Hepatocyte (in vitro differentiated cells): ENCODE data around the gene SCIN. TPM values are rescaled to one million over a fixed set of nuclear protein-coding genes. Genes with fewer than 3 reads are reported as not detected.
"Not testable (repeated sequence)": the region's sequence is repeated elsewhere in the genome, so short reads cannot be mapped to it uniquely, and the experiment has no call there.

ENCODE experiments used
- DNase-seq: peaks from one replicate; pipeline ENCODE4 v3.0.0-alpha.2; 2016; ENCODE audit warnings: low spot score
- H2AFZ ChIP-seq: fragments of 200-600 bp; sonication (generic); 2 replicates; pipeline ENCODE4 v1.6.0; 2016; ENCODE audit warnings: antibody characterized with exemption, mild to moderate bottlenecking
- H3K27ac ChIP-seq: fragments of 200-600 bp; sonication (generic); 2 replicates; pipeline ENCODE4 v1.5.1; 2016; ENCODE audit warnings: mild to moderate bottlenecking
- H3K27me3 ChIP-seq: fragments of 200-600 bp; sonication (generic); 2 replicates; pipeline ENCODE4 v1.6.1; 2016
- H3K36me3 ChIP-seq: fragments of 200-600 bp; sonication (generic); replicated peaks from 2 replicates; pipeline ENCODE4 v1.5.1; 2016; ENCODE audit warnings: low read depth; ENCODE audit not compliant: insufficient read depth
- H3K4me1 ChIP-seq: fragments of 200-600 bp; sonication (generic); 2 replicates; pipeline ENCODE4 v1.5.1; 2016; ENCODE audit warnings: mild to moderate bottlenecking, moderate library complexity; ENCODE audit not compliant: insufficient read depth
- H3K4me2 ChIP-seq: fragments of 200-600 bp; sonication (generic); 2 replicates; pipeline ENCODE4 v1.6.0; 2016
- H3K4me3 ChIP-seq: fragments of 200-600 bp; sonication (generic); 2 replicates; pipeline ENCODE4 v1.5.1; 2016; ENCODE audit warnings: mild to moderate bottlenecking
- H3K79me2 ChIP-seq: fragments of 200-600 bp; sonication (generic); 2 replicates; pipeline ENCODE4 v1.6.0; 2017; ENCODE audit warnings: mild to moderate bottlenecking
- H3K9me2 ChIP-seq: fragments of 200-600 bp; sonication (generic); replicated peaks from 2 replicates; pipeline ENCODE4 v1.6.0; 2017; ENCODE audit warnings: mild to moderate bottlenecking; ENCODE audit not compliant: insufficient read depth
- H3K9me3 ChIP-seq: fragments of 200-600 bp; sonication (generic); 2 replicates; pipeline ENCODE4 v1.5.1; 2016; ENCODE audit warnings: low read depth, mild to moderate bottlenecking
- H4K20me1 ChIP-seq: fragments of 200-600 bp; sonication (generic); 2 replicates; pipeline ENCODE4 v1.6.0; 2016; ENCODE audit warnings: mild to moderate bottlenecking; ENCODE audit not compliant: insufficient read depth, poor library complexity, severe bottlenecking
- CTCF ChIP-seq: fragments of 200-600 bp; sonication (generic); IDR thresholded peaks from 2 replicates; pipeline ENCODE4 v1.5.1; 2016; ENCODE audit warnings: antibody characterized with exemption, mild to moderate bottlenecking; ENCODE audit not compliant: poor library complexity
- EZH2 ChIP-seq: fragments of 200-600 bp; sonication (generic); IDR thresholded peaks from 2 replicates; pipeline ENCODE4 v1.6.1; 2016; ENCODE audit warnings: antibody characterized with exemption, mild to moderate bottlenecking, borderline replicate concordance
- EZH2phosphoT487 ChIP-seq: fragments of 200-600 bp; sonication (generic); IDR thresholded peaks from one replicate; pipeline ENCODE4 v1.6.1; 2018; ENCODE audit warnings: antibody characterized with exemption, mild to moderate bottlenecking, low read depth, moderate library complexity; ENCODE audit not compliant: unreplicated experiment, severe bottlenecking
- WGBS: methylation state at CpG from one replicate; pipeline ENCODE4 v1.1.6; 2016; ENCODE audit warnings: low lambda C conversion rate; ENCODE audit errors: missing lambda C conversion rate; 5-methylcytosine and 5-hydroxymethylcytosine counted together
- polyA plus RNA-seq: library from polyadenylated mRNA; unstranded; fragments of >200 nt; fragmentation: Nextera tagmentation; extraction: Ambion mirVana; gene quantifications from 2 replicates; pipeline ENCODE4 v1.2.1, GENCODE V29; 2016
- total RNA-seq: library from RNA; depleted of rRNA; stranded (reverse); fragments of >200 nt; gene quantifications from 2 replicates; pipeline ENCODE4 v1.2.3, GENCODE V29; 2014

SCIN gene
- total and polyA plus RNA-seq, 2 experiments from 2014 or later, result 6.3 to 6.7 TPM

DNA sequence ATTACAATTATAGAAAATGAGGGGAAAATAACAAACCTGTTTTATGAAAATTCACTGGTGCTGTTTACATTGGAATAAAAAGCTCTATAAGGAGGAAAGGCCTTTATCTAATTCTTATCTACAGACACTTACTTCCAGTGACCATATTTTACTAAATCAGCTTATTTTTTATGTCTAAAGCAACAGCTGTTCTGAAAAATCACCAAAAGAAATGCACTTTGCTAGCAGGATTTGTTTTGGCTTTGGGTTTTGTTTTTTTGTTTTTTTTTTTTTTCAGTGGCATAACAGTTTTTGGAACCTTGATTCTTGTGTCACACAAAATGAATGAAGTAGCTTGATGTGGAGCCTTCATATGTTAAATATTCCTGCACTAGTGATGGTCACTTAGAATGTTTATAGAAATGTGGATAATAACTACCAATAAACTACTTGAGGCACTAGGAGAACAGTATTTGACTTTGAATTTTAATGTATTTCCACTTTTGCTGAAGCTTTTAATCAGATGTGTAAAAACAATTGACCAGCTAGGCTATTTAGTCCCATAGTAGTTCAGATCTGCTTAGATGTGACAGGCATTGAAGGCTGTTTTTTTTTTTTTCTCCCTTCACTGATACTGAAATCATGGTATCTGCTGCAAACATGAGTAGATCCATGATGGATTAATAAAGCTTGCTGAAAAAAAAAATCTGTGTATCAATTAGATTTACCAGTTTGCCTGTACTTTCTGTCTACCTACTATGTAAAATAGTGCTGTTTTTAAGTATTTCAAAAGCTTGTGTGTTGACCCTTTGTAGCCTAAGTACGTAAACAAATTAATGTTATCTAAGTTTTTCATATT, 119.7 kb downstream of the SCIN start:
- peak overlapping the region; percentile 83 for H3K4me2 ChIP-seq
- H3K4me3 ChIP-seq, result peak overlapping the region; percentile 52
- H2AFZ ChIP-seq, result no peak overlapping the region
- no peaks in the 10 kb centered on the region for H3K4me1 ChIP-seq
- DNase-seq, result no peak
- peaks cover 69% of the 10 kb centered on the region for H3K79me2 ChIP-seq
- no peaks in the 10 kb centered on the region for H3K9me3 ChIP-seq
- H3K36me3 ChIP-seq, result no peaks in the 10 kb centered on the region
- WGBS, result 93% methylated on average over 1 of the region's 1 CpG
- no peak overlapping the region for H3K27ac ChIP-seq
- TF ChIP-seq CTCF, result no peak
- TF ChIP-seq EZH2, result no peak
- no peak for TF ChIP-seq EZH2phosphoT487
- H3K27me3 ChIP-seq, result no peaks in the 10 kb centered on the region
- H3K9me2 ChIP-seq, result no peaks in the 10 kb centered on the region
- peaks cover 20% of the 10 kb centered on the region for H4K20me1 ChIP-seq

DNA sequence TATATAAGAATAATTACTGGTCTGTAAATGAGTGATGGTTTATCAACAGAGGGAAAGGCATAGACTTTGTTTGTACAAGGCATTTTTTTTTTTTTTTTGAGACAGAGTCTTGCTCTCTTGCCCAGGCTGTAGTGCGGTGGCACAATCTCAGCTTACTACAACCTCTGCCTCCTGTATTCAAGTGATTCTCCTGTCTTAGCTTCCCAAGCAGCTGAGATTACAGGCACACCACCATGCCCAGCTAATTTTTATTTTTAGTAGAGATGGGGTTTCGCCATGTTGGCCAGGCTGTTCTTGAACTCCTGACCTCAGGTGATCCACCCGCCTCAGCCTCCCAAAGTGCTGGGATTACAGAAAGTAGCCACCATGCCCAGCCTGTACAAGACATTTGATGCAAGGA, 120.9 kb downstream of the SCIN start:
- H3K4me1 ChIP-seq, H3K36me3 ChIP-seq, H3K27ac ChIP-seq, H3K4me3 ChIP-seq, H3K27me3 ChIP-seq, H3K9me2 ChIP-seq, H2AFZ ChIP-seq, DNase-seq, H3K9me3 ChIP-seq: not testable (repeated sequence)
- H4K20me1 ChIP-seq, result peaks cover 20% of the 10 kb centered on the region
- H3K4me2 ChIP-seq, result peak overlapping the region; percentile 83
- WGBS, result 96% methylated on average over 3 of the region's 3 CpGs
- peaks cover 69% of the 10 kb centered on the region for H3K79me2 ChIP-seq

- Histone ChIP-seq H3K4me1 (no peaks in the 10 kb centered on the region), H3K9me3 (no peaks in the 10 kb centered on the region), H3K4me2 (no peak overlapping the region), H3K9me2 (no peaks in the 10 kb centered on the region), H3K4me3 (no peak overlapping the region), H3K79me2 (peaks cover 69% of the 10 kb centered on the region), H3K36me3 (no peaks in the 10 kb centered on the region), H4K20me1 (peaks cover 20% of the 10 kb centered on the region), H2AFZ (no peak overlapping the region), H3K27ac (no peak overlapping the region), H3K27me3 (no peaks in the 10 kb centered on the region)
- no peak for DNase-seq
- TF ChIP-seq EZH2phosphoT487 (no peak), EZH2 (no peak), CTCF (no peak)
- WGBS, result 84% methylated on average over 1 of the region's 1 CpG
Observed at GRCh38 chr7:12692035-12692434, 121.5 kb downstream of the SCIN start.

DNA sequence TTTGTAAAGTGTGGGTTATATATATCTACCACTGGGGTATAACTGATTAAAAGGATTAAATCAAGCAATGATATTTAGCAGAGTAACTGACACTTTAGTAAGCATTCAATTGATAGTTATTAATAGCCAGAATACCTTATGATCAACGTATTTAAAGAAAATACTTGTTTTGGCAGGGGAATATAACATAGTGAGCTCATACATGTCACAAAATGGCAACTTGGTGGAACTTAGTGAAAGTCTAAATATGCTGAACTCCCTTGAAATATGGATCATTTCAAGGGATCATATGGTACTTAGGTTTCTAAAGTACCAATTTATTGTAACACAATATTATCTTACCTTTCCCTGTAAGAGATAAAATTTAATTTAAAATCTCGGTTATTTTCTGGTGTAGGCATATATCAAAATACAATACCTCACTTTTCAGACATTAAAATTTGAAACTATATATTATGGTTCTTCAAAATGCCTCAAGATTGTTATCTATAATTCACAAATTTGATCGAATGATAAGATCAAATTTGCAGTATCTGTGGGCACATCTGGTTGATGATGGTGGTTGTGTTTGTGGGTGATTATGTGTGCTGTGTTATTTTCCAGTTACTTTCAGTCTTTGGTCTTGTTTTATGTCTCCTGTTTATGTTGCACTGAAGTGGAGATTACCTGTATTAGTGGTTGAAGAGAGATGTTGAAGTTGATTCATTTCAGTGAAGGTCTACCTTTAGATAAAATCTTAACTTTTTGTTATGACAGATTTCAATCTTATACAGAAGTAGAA, 122.1 kb downstream of the SCIN start:
- Histone ChIP-seq H2AFZ (no peak overlapping the region), H3K9me3 (no peaks in the 10 kb centered on the region), H3K27me3 (no peaks in the 10 kb centered on the region), H3K4me3 (no peak overlapping the region), H3K4me1 (no peaks in the 10 kb centered on the region), H3K27ac (no peak overlapping the region), H3K79me2 (peaks cover 68% of the 10 kb centered on the region), H3K9me2 (no peaks in the 10 kb centered on the region), H3K36me3 (no peaks in the 10 kb centered on the region), H4K20me1 (peaks cover 20% of the 10 kb centered on the region), H3K4me2 (no peak overlapping the region)
- DNase-seq, result no peak
- no peak for TF ChIP-seq CTCF
- WGBS, result 47% methylated on average over 3 of the region's 3 CpGs
